NCI-H1105 (cell line): ENCODE data around the gene MED6.

ENCODE experiments used
- DNase-seq: peaks from one replicate; lab custom pipeline; 2025; lab: John Stamatoyannopoulos, UW

MED6 gene

GRCh38 chr14:70600382-70601157, at the start of gene MED6:
Gene MED6, minus strand, starts transcription at chr14:70600655. Its CDS starts 18 bp downstream, at chr14:70600637.
- peak; percentile 97 for DNase-seq

- DNase-seq = no peak
Observed at GRCh38 chr14:70649803-70650202, 49.3 kb upstream of the MED6 start.

GRCh38 chr14:70648346-70648745, 47.9 kb upstream of the MED6 start:
- no peak for DNase-seq

DNA sequence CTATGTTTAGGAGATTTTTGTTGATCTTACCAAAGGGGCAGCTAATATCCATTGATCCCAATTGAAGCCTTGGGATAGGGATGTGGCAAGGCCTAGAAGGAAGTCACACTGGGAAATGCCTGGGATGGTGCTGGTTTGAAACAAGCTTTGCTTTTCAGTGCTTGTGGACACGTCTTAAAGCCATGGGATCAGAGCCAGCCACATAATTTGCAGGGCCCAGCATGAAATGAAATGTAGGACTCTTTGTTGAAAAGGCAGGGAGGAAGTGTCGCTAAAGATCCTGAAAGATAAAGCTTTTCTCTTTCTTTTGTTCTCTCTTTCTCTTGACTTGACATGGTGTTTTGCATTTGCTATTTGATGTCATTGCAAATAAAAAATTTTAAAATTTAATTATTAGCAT, 46.2 kb upstream of the MED6 start:
- DNase-seq = no peak

DNA sequence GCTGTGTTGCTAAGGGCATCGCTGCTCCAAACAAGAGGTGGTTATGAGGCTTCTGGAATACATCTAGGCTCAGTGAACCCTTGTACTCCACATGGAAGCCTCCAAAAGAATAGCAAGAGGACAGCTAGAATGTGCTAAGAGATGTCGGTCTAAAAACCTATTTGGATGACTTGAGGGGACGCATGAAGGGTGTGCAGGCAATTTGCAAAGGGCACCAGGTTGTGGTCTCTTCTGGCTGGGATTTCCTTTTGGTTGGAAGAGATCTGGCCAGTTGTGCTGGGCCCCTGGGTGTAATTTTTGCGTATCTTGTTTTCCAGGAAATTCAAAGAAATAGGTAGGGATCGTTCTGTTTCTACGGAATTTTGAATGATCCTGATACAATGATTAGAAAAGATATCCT, 45.4 kb upstream of the MED6 start:
- no peak for DNase-seq

DNA sequence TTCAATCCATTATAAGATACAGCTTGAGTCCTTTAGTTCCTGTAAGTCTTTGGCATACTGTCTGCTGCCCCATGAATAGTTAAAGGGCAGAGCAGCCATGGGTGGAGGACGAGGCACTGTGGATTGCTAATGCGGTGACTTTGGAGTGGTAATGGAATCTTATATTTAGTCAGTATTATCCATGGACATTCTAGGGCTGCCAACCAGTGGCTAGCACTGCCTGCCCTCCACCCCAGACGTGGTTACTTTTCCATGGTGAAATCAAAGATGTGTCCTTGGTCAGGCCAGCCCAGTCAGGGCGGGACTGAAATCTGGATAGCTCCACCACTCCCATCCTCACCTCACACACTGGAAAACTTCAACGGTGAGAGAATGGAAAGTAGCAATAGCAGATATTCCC, 43.5 kb upstream of the MED6 start:
- DNase-seq = no peak

DNA sequence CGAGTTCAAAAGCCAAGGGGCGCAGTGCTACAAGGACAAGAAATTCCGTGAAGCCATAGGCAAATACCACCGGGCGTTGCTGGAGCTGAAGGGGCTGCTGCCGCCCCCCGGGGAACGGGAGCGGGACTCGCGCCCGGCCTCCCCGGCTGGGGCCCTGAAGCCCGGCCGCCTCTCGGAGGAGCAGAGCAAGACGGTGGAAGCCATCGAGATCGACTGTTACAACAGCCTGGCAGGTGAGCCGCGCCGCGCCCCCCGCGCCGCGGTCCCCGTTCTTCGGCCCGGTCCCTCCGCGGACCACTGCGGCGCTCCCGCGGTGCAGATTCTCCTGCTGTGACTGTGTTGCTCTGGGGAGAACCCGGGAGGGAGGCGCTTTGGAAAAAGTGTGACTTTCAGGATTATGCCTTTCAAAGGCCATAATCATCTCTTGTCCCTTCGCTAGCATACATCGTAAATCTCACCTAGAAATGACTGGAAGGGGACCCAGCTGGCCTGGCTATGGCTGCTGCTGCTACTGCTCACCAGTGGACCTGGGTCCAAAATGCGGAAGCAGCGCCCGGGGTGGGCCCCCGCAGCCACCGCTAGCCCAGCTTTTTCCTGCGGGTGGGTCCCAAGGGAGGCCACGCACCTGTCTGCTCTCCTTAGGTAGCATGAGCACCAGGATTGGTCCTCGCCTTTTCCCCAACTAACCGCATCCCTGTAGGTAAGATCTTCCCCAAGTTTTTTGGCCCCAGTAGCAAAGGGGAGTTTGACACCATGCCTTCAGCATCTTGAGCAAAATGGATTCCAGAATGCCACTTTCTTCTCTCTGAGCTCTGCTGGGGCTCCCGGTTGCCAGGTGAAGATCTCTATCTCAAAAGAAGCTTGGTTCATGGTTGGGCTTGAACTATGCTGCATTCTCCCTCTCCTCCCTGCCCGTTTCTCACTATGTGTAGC, 42.1 kb upstream of the MED6 start:
- DNase-seq = peak; percentile 18

DNA sequence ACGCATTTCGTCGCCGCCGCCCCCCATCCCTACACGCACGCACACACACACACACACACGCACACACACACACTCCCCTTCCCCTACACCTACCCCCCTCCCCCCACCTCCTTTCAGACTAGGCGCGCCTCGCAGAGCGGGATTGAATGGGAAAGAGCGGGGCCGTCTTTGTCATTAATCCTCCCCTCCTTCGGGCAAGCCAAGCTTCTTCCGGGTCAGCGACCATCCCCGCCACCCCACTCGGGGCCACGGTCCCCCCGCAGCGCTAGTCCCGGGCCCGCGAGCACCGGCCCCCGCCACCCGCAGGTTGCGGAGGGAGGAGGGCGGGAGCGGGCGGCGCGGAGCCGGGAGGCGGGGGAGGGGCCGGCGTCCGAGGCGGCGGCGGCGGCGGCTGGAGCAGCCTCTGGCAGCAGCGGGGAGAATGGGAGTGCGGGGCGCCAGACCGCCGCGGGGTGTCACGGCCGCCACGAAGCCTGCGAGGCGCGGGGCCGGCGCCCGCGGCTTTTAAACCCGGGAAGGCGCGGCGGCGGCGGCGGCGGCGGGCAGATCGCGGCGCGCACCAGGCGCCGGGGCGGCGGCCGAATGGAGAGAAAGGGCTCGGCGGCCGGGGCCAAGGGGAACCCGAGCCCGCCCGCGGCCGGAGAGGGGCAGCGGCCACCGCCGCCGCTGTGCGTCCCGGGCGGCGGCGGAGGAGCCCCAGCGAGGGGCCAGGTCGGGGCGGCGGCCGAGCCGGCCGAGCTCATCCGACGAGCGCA, 41.3 kb upstream of the MED6 start, which contains the start of gene TTC9:
TTC9 (plus strand) TSS at position 369 of the 755 bp plus-strand sequence; CDS start at position 583, 214 bp downstream.
- DNase-seq = peak; percentile 38

GRCh38 chr14:70640938-70641547, 40.6 kb upstream of the MED6 start:
- peak; percentile 38 for DNase-seq

DNA sequence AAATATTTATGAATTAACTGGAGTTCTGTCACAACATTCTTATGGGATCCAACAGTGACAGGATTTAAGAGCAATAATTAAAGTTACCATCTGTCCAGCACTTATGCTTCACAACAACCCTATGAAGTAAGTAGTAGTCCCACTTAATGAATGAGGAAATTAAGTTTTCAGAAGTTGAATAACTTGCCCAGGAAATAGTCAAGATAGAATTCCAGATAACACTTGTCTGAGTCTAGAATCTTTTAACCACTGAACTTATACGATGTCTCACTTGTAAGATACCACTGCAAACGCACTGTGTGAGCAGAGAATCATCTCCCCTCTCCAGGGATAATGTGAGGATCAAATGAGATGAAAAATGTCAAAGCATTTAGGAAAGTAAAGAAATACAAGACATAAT, 38.0 kb upstream of the MED6 start:
- DNase-seq = no peak

- no peak for DNase-seq
Observed at GRCh38 chr14:70635971-70636595, 35.6 kb upstream of the MED6 start.

DNA sequence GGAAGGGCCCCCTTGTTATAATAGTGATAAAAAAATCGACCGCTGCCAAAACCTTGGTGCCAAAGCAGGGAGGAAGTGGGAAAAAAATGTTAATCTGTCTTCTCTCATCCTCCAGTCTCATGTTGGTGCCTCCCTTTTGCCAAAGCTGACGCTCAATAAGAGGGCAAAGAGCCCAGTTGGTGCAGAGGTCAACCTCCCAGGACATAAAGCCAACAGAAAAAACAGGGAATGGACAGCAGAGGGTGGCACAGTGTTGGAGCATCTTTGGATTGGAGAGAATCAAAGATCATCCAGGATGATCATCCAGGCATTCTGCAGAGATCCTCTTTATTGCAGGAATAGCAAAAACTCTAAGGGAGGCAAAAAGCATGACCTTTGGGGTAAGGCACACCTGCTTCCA, 31.5 kb upstream of the MED6 start:
- no peak for DNase-seq

- no peak for DNase-seq
Observed at GRCh38 chr14:70624972-70625371, 24.5 kb upstream of the MED6 start.

DNA sequence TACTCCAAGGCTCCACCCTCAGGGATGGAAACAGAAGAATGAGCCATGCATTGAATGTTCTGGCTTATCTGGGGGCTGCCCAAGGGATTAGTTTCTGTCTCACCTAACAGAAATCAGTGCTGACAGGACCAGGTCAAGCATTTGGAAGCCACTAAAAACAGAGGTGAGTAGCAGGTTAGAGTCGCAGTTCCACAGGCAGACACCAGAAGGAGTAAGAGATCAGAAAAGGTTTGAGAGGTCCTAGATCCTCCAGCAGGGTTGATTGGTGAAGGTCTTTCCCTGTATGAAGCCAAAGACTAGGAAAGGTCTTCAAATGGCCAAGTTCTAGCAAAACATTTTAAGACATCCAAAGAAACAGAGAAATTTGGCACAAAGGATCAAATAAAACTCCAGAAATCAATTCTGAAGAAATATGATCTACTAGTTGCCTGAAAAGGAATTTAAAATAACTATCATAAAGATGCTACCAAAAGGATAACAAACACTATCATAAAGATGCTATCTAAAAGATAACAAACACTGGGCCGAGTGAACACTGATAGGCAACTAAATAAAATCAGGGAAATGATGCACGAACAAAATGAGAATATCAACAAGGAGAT, 21.8 kb upstream of the MED6 start:
- DNase-seq = peak; percentile 66

- DNase-seq = no peak
Observed at GRCh38 chr14:70619708-70620107, 19.3 kb upstream of the MED6 start.

DNA sequence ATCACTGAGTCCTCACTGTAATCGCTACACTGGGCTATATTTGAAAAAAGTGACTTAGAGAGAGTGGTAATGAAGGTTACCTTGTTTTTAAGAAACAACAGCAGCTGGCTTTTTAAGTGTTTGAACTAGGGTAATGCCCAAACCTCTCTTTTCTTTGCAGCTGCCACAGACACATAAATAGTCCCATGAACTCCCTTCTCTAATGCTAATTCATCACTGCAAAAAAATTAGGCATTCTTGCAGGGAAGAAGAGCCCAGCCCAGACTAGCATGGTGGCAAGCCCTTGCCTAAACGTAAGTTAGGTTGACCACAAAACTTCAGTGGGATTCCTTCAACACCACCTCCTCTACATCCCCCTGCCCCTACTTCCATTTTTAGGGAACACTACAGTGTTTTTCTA, 17.9 kb upstream of the MED6 start:
- no peak for DNase-seq

- DNase-seq = no peak
Observed at GRCh38 chr14:70616646-70617045, 16.2 kb upstream of the MED6 start.

DNA sequence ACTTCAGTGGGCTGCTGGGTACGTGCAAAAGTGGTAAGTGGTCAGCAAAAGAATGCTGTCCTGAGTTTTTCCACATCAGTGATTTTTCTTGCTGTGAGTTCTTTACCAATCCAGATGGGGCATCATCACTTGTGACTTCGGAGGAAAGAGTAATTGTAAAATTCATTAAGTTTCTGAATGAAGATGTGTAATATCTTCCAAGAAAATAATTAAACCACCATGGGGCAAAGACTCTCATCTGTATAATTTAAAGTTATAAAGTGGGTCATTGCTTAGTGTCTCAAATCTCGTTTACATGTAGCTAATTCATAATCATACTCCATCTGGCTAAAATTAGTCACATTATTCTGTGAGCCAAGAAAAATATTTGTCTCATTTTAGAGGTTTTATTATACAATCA, 10.8 kb upstream of the MED6 start:
- DNase-seq = no peak

GRCh38 chr14:70602254-70602653, 1.8 kb upstream of the MED6 start:
- DNase-seq = no peak

DNA sequence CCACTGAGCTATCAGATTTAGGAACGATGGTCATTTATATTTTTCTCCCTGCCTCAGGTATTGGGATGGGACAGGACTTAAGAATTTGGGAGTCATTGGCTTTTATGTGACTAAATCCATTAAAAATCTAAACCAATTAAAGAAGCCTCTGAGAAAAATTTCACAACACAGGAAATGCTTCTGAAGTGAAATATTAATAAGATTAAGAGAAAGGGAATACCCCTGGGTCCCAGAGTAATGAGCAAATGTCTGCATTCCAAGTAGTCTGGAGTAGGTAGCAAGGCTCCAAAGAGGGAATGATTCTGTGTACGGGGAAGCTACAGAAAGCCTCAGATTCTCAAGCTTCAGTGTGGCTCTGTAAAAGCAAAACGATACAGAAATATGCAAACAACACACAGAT, 707 bp upstream of the MED6 start:
- DNase-seq = no peak

GRCh38 chr14:70599345-70599744, 1.1 kb downstream of the MED6 start:
- no peak for DNase-seq
